Subcutaneous adipose tissue (tissue), 4 donors: ENCODE results near the gene C1orf159. TPM values are rescaled to one million over a fixed set of nuclear protein-coding genes. Genes with fewer than 3 reads are reported as not detected.

Experiments used
- total RNA-seq, 4 donors: library from RNA; depleted of rRNA; stranded (reverse); fragments of >200 nt; gene quantifications; one replicate each; pipeline ENCODE4 v1.1.0, GENCODE V29; 2016
- TF ChIP-seq, protein P1 (sequence below): fragments of 450-650 bp; IDR thresholded peaks from one replicate; pipeline ENCODE4 v1.5.1; 2016; ENCODE audit warnings: low read depth, mild to moderate bottlenecking, control low read depth, antibody characterized with exemption, moderate library complexity

C1orf159 gene
- total RNA-seq, 4 donors from 2014 or later: 3.7 to 14.7 (median 7.2) TPM

DNA sequence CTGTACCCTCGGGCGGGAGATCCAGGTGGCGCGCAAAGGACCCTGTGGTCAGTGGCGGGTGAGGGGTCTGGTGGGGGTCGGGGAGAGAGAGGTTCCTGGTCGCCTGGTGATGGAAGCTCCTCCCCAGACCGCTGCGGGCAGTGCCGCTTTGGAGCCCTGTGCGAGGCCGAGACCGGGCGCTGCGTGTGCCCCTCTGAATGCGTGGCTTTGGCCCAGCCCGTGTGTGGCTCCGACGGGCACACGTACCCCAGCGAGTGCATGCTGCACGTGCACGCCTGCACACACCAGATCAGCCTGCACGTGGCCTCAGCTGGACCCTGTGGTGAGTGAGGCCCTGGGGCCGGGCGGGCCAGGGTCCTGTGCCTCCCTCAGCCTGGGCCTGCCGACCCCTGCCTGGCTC, 72.5 kb downstream of the C1orf159 start:
- TF ChIP-seq, protein P1, sequence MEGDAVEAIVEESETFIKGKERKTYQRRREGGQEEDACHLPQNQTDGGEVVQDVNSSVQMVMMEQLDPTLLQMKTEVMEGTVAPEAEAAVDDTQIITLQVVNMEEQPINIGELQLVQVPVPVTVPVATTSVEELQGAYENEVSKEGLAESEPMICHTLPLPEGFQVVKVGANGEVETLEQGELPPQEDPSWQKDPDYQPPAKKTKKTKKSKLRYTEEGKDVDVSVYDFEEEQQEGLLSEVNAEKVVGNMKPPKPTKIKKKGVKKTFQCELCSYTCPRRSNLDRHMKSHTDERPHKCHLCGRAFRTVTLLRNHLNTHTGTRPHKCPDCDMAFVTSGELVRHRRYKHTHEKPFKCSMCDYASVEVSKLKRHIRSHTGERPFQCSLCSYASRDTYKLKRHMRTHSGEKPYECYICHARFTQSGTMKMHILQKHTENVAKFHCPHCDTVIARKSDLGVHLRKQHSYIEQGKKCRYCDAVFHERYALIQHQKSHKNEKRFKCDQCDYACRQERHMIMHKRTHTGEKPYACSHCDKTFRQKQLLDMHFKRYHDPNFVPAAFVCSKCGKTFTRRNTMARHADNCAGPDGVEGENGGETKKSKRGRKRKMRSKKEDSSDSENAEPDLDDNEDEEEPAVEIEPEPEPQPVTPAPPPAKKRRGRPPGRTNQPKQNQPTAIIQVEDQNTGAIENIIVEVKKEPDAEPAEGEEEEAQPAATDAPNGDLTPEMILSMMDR: no peak

DNA sequence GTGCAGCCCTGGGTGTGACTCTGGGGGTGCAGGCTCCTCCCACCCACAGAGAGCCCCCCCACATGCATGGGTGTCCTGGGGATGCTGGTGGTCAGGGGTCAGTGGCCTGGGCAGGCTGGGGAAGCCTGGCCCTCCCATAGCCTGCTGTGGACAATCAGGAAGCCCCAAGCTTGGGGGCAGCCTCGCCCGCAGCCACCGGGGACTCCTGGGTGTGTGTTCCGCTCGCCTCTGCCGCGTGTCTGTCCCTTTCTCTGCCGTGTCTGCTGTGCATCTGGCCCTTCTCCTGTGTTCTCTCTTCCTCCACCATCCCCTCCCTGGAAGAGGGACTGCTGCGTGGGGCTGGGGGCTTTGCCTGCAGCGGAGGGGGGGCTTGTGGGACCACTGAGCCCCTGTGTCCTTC, 73.1 kb downstream of the C1orf159 start:
- TF ChIP-seq, protein P1: no peak

GRCh38 chr1:1041873-1042272, 74.0 kb downstream of the C1orf159 start:
- TF ChIP-seq, protein P1: no peak

DNA sequence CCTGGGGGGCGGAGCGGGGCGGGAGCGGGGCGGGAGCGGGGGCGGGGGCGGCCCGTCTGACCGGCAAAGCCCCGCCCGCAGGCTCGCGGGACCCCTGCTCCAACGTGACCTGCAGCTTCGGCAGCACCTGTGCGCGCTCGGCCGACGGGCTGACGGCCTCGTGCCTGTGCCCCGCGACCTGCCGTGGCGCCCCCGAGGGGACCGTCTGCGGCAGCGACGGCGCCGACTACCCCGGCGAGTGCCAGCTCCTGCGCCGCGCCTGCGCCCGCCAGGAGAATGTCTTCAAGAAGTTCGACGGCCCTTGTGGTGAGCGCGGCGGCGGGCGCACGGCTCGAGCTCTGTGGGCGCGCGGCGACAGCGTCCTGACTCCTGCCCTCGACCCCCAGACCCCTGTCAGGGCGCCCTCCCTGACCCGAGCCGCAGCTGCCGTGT, 74.8 kb downstream of the C1orf159 start:
- TF ChIP-seq, protein P1: no peak

DNA sequence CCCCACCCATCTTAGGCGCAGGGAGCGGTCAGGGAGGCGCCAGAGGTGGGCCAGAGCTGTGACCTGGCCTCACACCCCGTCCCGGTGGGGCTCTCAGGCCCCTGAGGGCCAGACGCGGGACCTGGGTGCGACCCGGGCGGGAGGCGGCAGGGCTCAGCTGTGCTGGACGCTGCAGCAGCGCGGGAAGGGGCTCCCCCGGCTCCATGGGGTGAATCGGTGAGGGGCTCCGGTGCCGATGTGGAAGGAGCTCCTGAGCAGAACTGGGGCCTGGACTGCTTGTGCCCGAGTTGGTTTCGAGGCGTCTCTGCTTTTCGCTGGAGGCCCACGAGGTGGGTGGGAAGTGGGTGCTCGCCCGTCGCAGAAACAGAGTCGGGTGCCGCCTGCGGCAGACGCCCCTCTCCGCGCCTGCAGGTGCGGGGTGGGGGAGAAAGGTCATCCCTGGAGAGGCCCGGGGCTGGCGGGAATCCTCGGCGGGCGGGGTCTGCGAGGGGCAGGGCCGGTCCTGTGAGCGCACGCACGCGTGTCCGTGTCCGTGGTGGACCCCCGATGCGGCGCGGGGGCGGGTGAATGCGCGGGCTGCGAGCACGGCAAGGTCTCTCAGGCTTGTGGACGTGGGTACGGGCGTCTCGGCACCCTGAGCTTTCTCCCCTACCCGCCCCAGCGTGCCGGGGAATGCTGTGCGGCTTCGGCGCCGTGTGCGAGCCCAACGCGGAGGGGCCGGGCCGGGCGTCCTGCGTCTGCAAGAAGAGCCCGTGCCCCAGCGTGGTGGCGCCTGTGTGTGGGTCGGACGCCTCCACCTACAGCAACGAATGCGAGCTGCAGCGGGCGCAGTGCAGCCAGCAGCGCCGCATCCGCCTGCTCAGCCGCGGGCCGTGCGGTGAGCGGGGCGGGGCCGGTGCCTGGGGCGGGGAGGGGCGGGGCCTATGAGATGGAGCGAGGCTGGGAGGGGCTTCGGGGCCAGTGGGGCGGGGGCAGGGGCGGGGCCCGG, 75.6 kb downstream of the C1orf159 start:
- TF ChIP-seq, protein P1: no peak

DNA sequence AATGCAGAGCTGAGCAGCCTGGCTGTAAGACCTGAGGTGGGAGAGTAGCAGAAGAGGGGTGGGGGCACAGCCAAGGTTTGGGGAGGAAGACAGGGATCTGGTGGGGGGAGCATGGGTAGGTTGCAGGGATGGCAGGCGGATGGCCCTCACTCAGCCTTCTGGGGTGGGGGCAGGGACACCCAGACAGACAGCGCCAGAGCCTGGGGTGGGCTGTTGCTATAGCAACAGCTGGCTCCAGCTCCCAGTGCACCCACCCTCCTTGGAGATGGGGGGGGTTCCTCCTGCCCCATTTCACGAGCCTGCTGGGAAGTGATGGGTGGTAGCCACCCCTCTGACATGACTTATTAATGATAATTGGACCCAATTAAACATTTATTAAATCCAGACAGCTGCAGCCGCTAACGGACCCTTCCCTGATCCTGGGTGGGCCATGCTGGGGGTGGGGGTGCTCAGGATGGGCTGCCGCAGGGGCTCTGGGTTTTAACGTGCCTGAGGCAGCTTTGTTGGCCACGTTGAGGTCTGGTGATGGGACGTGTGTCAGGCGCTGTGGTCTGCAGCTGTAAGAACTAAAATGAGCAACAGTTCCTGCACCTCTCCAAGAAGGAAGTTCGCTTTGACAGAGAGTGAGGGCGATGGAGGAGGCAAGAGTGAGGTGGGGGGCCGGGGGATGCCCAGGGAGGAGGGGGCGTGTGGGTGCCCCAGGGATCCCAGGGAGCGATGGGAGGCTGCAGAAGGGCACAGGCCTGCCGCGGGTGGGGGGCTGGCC, 76.6 kb downstream of the C1orf159 start:
- TF ChIP-seq, protein P1: no peak

GRCh38 chr1:1038694-1039093, 77.2 kb downstream of the C1orf159 start:
- TF ChIP-seq, protein P1: no peak
